Mesothelial cell of epicardium (in vitro differentiated cells): Measurements from ENCODE around the gene TMEM238. TPM values are rescaled to one million over a fixed set of nuclear protein-coding genes. Genes with fewer than 3 reads are reported as not detected.
A peak's percentile ranks its signal among the peaks of the same experiment; 100 is the strongest.
"Not testable (repeated sequence)": the region's sequence is repeated elsewhere in the genome, so short reads cannot be mapped to it uniquely, and the experiment has no call there.

Experiments
- DNase-seq, 2 experiments: peaks; one replicate each; pipeline ENCODE4 v3.0.0; 2021; ENCODE audit warnings: low spot score in 2 of 2; ENCODE audit not compliant: unreplicated experiment in 2 of 2
- H3K27ac Mint-ChIP-seq: 2 replicates; pipeline ENCODE4 v1.8.0; 2021; ENCODE audit warnings: mixed read lengths
- H3K27me3 Mint-ChIP-seq: 2 replicates; pipeline ENCODE4 v1.8.0; 2021; ENCODE audit warnings: low read depth, mixed read lengths
- H3K36me3 Mint-ChIP-seq: 2 replicates; pipeline ENCODE4 v1.8.0; 2021; ENCODE audit warnings: mixed read lengths
- H3K4me1 Mint-ChIP-seq: 2 replicates; pipeline ENCODE4 v1.8.0; 2021; ENCODE audit warnings: mixed read lengths
- H3K4me3 Mint-ChIP-seq: 2 replicates; pipeline ENCODE4 v1.8.0; 2021; ENCODE audit warnings: mild to moderate bottlenecking, moderate library complexity, mixed read lengths
- H3K9me3 Mint-ChIP-seq: 2 replicates; pipeline ENCODE4 v1.8.0; 2021; ENCODE audit warnings: mixed read lengths
- CTCF ChIP-seq: fragments of 200-600 bp; sonication (generic); IDR thresholded peaks from one replicate; pipeline ENCODE4 v1.5.0; 2021; ENCODE audit warnings: antibody characterized with exemption; ENCODE audit not compliant: unreplicated experiment
- total RNA-seq: library from RNA; stranded (reverse); gene quantifications from 3 replicates; pipeline ENCODE4 v1.2.1, GENCODE V29; 2021

TMEM238 gene
- total RNA-seq, 1 donor from 2014 or later = 2.3 TPM

DNA sequence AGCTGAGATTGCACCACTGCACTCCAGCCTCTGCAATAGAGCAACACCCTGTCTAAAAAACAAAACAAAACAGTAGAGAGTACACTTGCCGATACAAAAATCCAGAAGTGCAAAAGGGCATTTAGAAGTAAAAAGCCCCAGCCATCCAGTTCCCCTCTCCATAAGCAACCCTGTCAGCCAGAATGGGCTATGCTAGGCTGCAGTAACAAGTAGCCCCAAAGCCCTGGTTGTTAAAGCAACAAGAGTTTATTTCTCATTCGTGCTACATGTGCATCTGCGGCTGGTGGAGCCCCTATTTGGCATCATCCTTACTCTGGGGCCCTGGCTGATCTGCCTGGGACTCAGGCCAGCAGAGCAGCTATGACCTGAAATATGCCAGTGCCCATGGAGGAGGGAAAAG is 40.4 kb upstream of the TMEM238 start:
- H3K9me3 Mint-ChIP-seq = no peaks in the 10 kb centered on the region
- H3K36me3 Mint-ChIP-seq = no peaks in the 10 kb centered on the region
- no peak overlapping the region for H3K27ac Mint-ChIP-seq
- no peak for TF ChIP-seq CTCF
- no peaks in the 10 kb centered on the region for H3K4me1 Mint-ChIP-seq
- H3K4me3 Mint-ChIP-seq = no peak overlapping the region
- H3K27me3 Mint-ChIP-seq = peaks cover 45% of the 10 kb centered on the region
- no peak for DNase-seq

- DNase-seq = no peak
- Mint-ChIP-seq H3K27ac (no peak overlapping the region), H3K9me3 (no peaks in the 10 kb centered on the region), H3K4me3 (no peak overlapping the region), H3K4me1 (no peaks in the 10 kb centered on the region), H3K36me3 (no peaks in the 10 kb centered on the region), H3K27me3 (peaks cover 43% of the 10 kb centered on the region)
- TF ChIP-seq CTCF = no peak
These were observed 39.3 kb upstream of the TMEM238 start for GRCh38 chr19:55423225-55424005.

- H3K36me3 Mint-ChIP-seq, DNase-seq, H3K9me3 Mint-ChIP-seq, H3K27ac Mint-ChIP-seq, H3K4me3 Mint-ChIP-seq, H3K4me1 Mint-ChIP-seq: not testable (repeated sequence)
- peaks cover 45% of the 10 kb centered on the region for H3K27me3 Mint-ChIP-seq
These were observed 37.2 kb upstream of the TMEM238 start for GRCh38 chr19:55421281-55421680.

- Mint-ChIP-seq H3K27me3 (peaks cover 38% of the 10 kb centered on the region), H3K4me3 (no peak overlapping the region), H3K9me3 (no peaks in the 10 kb centered on the region), H3K36me3 (no peaks in the 10 kb centered on the region), H3K27ac (no peak overlapping the region), H3K4me1 (no peaks in the 10 kb centered on the region)
- TF ChIP-seq CTCF = no peak
- DNase-seq = no peak
These were observed 35.6 kb upstream of the TMEM238 start for GRCh38 chr19:55419624-55420236.

DNA sequence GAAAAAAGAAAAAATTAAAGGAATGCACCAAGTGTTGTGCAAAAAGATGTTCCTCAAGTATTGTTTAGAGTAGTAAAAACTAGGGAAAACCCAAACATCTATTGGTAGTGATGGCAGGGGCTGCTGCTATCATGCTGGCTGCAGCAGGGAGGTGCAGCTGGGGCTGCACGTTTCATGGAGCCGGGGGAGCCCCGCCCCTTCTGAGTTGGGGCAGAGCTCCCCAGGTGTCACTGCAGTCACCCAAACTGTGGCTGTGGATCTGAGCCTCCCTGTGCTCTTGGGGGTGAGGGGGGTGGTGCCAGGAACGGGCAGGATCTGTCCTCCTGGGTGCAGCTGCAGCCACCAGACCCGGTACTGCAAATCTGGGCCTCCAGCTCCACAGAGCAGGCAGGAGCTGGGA is 35.0 kb upstream of the TMEM238 start:
- TF ChIP-seq CTCF = no peak
- H3K4me1 Mint-ChIP-seq = no peaks in the 10 kb centered on the region
- no peak for DNase-seq
- H3K27me3 Mint-ChIP-seq = peaks cover 32% of the 10 kb centered on the region
- H3K36me3 Mint-ChIP-seq = no peaks in the 10 kb centered on the region
- no peak overlapping the region for H3K27ac Mint-ChIP-seq
- H3K9me3 Mint-ChIP-seq = no peaks in the 10 kb centered on the region
- H3K4me3 Mint-ChIP-seq = no peak overlapping the region

DNA sequence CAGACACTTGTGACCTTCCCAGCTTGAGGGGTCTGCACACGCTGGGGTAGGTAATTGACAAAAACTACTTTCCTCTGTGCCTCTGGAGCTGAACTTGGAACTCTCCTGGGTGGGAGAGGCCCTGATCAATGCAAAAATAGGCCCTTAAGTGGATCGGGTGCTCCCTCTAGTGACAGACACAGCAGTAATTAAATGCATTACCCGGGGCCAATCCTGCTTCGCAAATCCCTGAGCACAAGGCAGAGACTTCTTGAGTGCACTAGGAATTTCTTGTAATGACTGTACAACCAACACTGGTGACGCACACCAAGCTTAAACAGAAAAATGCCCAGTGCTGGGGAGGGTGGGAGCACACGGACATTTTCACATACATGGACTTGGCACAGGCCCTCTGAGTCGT is 34.1 kb upstream of the TMEM238 start:
- H3K36me3 Mint-ChIP-seq = no peaks in the 10 kb centered on the region
- TF ChIP-seq CTCF = peak; percentile 47

More for the DNA sequence above, 34.1 kb upstream of the TMEM238 start:
- H3K9me3 Mint-ChIP-seq = no peaks in the 10 kb centered on the region
- no peak overlapping the region for H3K27ac Mint-ChIP-seq
- peaks cover 27% of the 10 kb centered on the region for H3K27me3 Mint-ChIP-seq
- no peaks in the 10 kb centered on the region for H3K4me1 Mint-ChIP-seq
- peak; percentile 38 to 71 for DNase-seq
- no peak overlapping the region for H3K4me3 Mint-ChIP-seq
